ENCODE measurements around the gene MRPL9.
"Not testable (repeated sequence)": the region's sequence is repeated elsewhere in the genome, so short reads cannot be mapped to it uniquely, and the experiment has no call there.

The MRPL9 gene

GRCh38 chr1:151782741-151783140 is 19.4 kb upstream of the MRPL9 start:
- no peak for DNase-seq

GRCh38 chr1:151782026-151782425 is 18.7 kb upstream of the MRPL9 start:
- not testable (repeated sequence) for DNase-seq

- DNase-seq, result not testable (repeated sequence)
Measured at GRCh38 chr1:151780736-151781135, 17.4 kb upstream of the MRPL9 start.

GRCh38 chr1:151779852-151780251 is 16.6 kb upstream of the MRPL9 start:
- no peak for DNase-seq

GRCh38 chr1:151777317-151777716 is 14.0 kb upstream of the MRPL9 start:
- no peak for DNase-seq

- DNase-seq, result no peak
Measured at GRCh38 chr1:151776665-151777062, 13.4 kb upstream of the MRPL9 start.

- DNase-seq, result no peak
Measured at GRCh38 chr1:151775894-151776664, 12.8 kb upstream of the MRPL9 start.

- no peak for DNase-seq
Measured at GRCh38 chr1:151774256-151774922, 11.1 kb upstream of the MRPL9 start.

GRCh38 chr1:151773702-151774101 is 10.4 kb upstream of the MRPL9 start:
- no peak for DNase-seq

- DNase-seq, result not testable (repeated sequence)
Measured at GRCh38 chr1:151769270-151769669, 6.0 kb upstream of the MRPL9 start.

- DNase-seq, result not testable (repeated sequence)
Measured at GRCh38 chr1:151768351-151769066, 5.2 kb upstream of the MRPL9 start.

- DNase-seq, result no peak
Measured at GRCh38 chr1:151763990-151764389, 694 bp upstream of the MRPL9 start.

GRCh38 chr1:151760597-151761385 is 2.5 kb downstream of the MRPL9 start:
- DNase-seq, result no peak

GRCh38 chr1:151759241-151759640 is 4.1 kb downstream of the MRPL9 start:
- no peak for DNase-seq

- DNase-seq, result no peak
Measured at GRCh38 chr1:151756291-151756690, 7.0 kb downstream of the MRPL9 start.

- no peak for DNase-seq
Measured at GRCh38 chr1:151741516-151741915, 21.8 kb downstream of the MRPL9 start.

GRCh38 chr1:151739590-151740355 is 23.5 kb downstream of the MRPL9 start:
- DNase-seq, result no peak

- DNase-seq, result no peak
Measured at GRCh38 chr1:151737479-151737878, 25.8 kb downstream of the MRPL9 start.

GRCh38 chr1:151737026-151737425 is 26.3 kb downstream of the MRPL9 start:
- DNase-seq, result no peak

GRCh38 chr1:151733995-151734394 is 29.3 kb downstream of the MRPL9 start:
- DNase-seq, result not testable (repeated sequence)

GRCh38 chr1:151733126-151733525 is 30.2 kb downstream of the MRPL9 start:
- DNase-seq, result no peak

- no peak for DNase-seq
Measured at GRCh38 chr1:151729966-151730291, 33.4 kb downstream of the MRPL9 start.
